ENCODE results near the gene ATM.

The ATM gene

DNA sequence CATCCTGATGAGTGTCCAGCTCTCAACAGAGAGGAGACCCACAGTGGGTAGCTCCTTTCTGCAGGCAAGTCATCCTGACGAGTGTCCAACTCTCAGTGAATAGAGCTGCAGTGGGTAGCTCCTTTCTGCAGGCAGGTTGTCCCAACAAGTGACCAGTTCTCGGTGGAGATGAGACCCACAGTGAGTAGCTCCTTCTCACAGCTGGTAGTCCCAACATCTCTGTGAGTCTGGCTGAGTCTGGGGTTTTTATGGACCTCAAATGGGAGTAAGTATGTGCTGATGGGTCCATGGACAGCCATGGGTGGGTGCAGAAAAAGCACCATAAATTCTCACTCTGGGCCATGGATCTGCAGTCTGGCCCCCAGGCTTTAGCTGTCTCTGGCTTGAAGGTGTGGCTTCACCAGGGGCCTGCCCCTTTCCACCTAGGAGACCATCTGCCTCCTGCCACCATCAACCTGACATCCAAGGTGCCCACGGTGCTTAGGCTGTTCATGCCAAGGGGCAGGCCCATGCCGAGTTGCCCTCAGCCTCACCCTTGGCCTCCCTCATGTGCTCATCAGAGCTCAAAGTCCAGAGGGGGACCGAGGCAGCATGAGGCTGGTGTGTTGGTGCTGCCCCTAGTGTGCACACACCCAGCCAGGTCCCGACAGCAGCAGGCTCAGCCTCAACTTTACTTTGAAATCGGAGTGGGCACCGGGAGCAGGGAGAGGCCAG is 15.7 kb upstream of the ATM start:
- H3K9me3 ChIP-seq (ENCODE audit: insufficient read depth, low read length) = peaks cover 12% of the 10 kb centered on the region; the same call in 1 of the 2 replicates

DNA sequence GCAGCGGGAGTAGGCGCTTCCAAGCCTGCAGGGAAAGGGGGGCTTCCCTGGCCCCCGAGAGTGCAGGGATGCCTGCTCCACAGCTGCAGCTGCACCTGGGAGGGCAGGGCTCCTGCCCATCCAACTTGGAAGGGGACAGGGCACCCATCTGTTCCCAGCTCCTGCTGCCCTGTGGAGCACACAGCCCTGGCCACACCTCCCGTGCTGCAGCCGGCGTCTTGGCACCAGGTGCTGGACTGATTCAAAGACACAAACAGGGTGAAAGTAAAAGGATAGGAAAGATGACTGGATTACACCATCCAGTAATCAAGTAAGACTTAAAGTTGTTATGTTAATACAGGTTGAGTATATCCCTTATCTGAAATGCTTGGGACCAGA is 15.2 kb upstream of the ATM start:
- no peak overlapping the region for H3K27ac ChIP-seq (ENCODE audit: low read length)
- peaks cover 4% of the 10 kb centered on the region; the same call in 1 of the 2 replicates for H4K20me1 ChIP-seq (ENCODE audit: insufficient read depth, low read length)
- H3K9me3 ChIP-seq (ENCODE audit: insufficient read depth, low read length) = peaks cover 12% of the 10 kb centered on the region; the same call in 1 of the 2 replicates
- peaks cover 72% of the 10 kb centered on the region for H3K36me3 ChIP-seq (replicated peaks; ENCODE audit: low read depth, low read length)
- no peak overlapping the region for H3K4me2 ChIP-seq (ENCODE audit: low read length)
- no peak for TF ChIP-seq EZH2phosphoT487 (IDR thresholded peaks at IDR 0.05; ENCODE audit: low read depth)
- TF ChIP-seq, protein P1, sequence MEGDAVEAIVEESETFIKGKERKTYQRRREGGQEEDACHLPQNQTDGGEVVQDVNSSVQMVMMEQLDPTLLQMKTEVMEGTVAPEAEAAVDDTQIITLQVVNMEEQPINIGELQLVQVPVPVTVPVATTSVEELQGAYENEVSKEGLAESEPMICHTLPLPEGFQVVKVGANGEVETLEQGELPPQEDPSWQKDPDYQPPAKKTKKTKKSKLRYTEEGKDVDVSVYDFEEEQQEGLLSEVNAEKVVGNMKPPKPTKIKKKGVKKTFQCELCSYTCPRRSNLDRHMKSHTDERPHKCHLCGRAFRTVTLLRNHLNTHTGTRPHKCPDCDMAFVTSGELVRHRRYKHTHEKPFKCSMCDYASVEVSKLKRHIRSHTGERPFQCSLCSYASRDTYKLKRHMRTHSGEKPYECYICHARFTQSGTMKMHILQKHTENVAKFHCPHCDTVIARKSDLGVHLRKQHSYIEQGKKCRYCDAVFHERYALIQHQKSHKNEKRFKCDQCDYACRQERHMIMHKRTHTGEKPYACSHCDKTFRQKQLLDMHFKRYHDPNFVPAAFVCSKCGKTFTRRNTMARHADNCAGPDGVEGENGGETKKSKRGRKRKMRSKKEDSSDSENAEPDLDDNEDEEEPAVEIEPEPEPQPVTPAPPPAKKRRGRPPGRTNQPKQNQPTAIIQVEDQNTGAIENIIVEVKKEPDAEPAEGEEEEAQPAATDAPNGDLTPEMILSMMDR (IDR thresholded peaks at IDR 0.05; ENCODE audit: low read depth, low read length) = no peak
- H3K4me3 ChIP-seq (ENCODE audit: low read length) = no peak overlapping the region
- no peak overlapping the region for H3K9ac ChIP-seq (ENCODE audit: low read length)
- no peak overlapping the region for H2AFZ ChIP-seq (ENCODE audit: low read depth, low read length)
- H3K4me1 ChIP-seq (ENCODE audit: low read length) = peaks cover 11% of the 10 kb centered on the region
- H3K79me2 ChIP-seq (ENCODE audit: low read length) = peaks cover 83% of the 10 kb centered on the region
- no peaks in the 10 kb centered on the region for H3K27me3 ChIP-seq (ENCODE audit: low read depth, low read length)

More for the DNA sequence above, 15.7 kb upstream of the ATM start:
- TF ChIP-seq, protein P1 (IDR thresholded peaks at IDR 0.05; ENCODE audit: low read depth, low read length) = no peak
- no peak for TF ChIP-seq EZH2phosphoT487 (IDR thresholded peaks at IDR 0.05; ENCODE audit: low read depth)
- Histone ChIP-seq H4K20me1 (ENCODE audit: insufficient read depth, low read length) (peaks cover 8% of the 10 kb centered on the region), H3K4me2 (ENCODE audit: low read length) (no peak overlapping the region), H2AFZ (ENCODE audit: low read depth, low read length) (no peak overlapping the region), H3K79me2 (ENCODE audit: low read length) (peaks cover 83% of the 10 kb centered on the region), H3K27me3 (ENCODE audit: low read depth, low read length) (no peaks in the 10 kb centered on the region), H3K4me1 (ENCODE audit: low read length) (peaks cover 11% of the 10 kb centered on the region), H3K27ac (ENCODE audit: low read length) (no peak overlapping the region), H3K9ac (ENCODE audit: low read length) (no peak overlapping the region), H3K4me3 (ENCODE audit: low read length) (no peak overlapping the region), H3K36me3 (replicated peaks; ENCODE audit: low read depth, low read length) (peaks cover 74% of the 10 kb centered on the region)

- H3K27ac ChIP-seq (ENCODE audit: low read length) = no peak overlapping the region
- H3K4me1 ChIP-seq (ENCODE audit: low read length) = no peaks in the 10 kb centered on the region
- H3K27me3 ChIP-seq (ENCODE audit: low read depth, low read length) = no peaks in the 10 kb centered on the region
- no peaks in the 10 kb centered on the region; the same call in 1 of the 2 replicates for H3K9me3 ChIP-seq (ENCODE audit: insufficient read depth, low read length)
- peaks cover 44% of the 10 kb centered on the region for H3K36me3 ChIP-seq (replicated peaks; ENCODE audit: low read depth, low read length)
- peaks cover 90% of the 10 kb centered on the region for H3K79me2 ChIP-seq (ENCODE audit: low read length)
- no peak overlapping the region for H3K9ac ChIP-seq (ENCODE audit: low read length)
- H2AFZ ChIP-seq (ENCODE audit: low read depth, low read length) = no peak overlapping the region
- TF ChIP-seq EZH2phosphoT487 (IDR thresholded peaks at IDR 0.05; ENCODE audit: low read depth) = no peak
- TF ChIP-seq, protein P1 (IDR thresholded peaks at IDR 0.05; ENCODE audit: low read depth, low read length) = no peak
- H3K4me3 ChIP-seq (ENCODE audit: low read length) = no peak overlapping the region
- no peak overlapping the region for H3K4me2 ChIP-seq (ENCODE audit: low read length)
- peaks cover 9% of the 10 kb centered on the region for H4K20me1 ChIP-seq (ENCODE audit: insufficient read depth, low read length)
Measured at GRCh38 chr11:108210441-108210840, 12.4 kb upstream of the ATM start.

GRCh38 chr11:108213784-108214183 is 9.1 kb upstream of the ATM start:
- H3K4me2 ChIP-seq (ENCODE audit: low read length) = no peak overlapping the region
- peaks cover 35% of the 10 kb centered on the region for H4K20me1 ChIP-seq (ENCODE audit: insufficient read depth, low read length)
- H3K27me3 ChIP-seq (ENCODE audit: low read depth, low read length) = no peaks in the 10 kb centered on the region
- no peak overlapping the region for H3K4me3 ChIP-seq (ENCODE audit: low read length)
- no peak overlapping the region for H2AFZ ChIP-seq (ENCODE audit: low read depth, low read length)
- H3K36me3 ChIP-seq (replicated peaks; ENCODE audit: low read depth, low read length) = peaks cover 18% of the 10 kb centered on the region
- no peak overlapping the region for H3K9ac ChIP-seq (ENCODE audit: low read length)
- H3K4me1 ChIP-seq (ENCODE audit: low read length) = peaks cover 7% of the 10 kb centered on the region; the same call in 1 of the 2 replicates
- H3K27ac ChIP-seq (ENCODE audit: low read length) = no peak overlapping the region
- H3K79me2 ChIP-seq (ENCODE audit: low read length) = peaks cover 93% of the 10 kb centered on the region
- H3K9me3 ChIP-seq (ENCODE audit: insufficient read depth, low read length) = no peaks in the 10 kb centered on the region
- no peak for TF ChIP-seq EZH2phosphoT487 (IDR thresholded peaks at IDR 0.05; ENCODE audit: low read depth)
- TF ChIP-seq, protein P1 (IDR thresholded peaks at IDR 0.05; ENCODE audit: low read depth, low read length) = no peak

All from OCI-LY3 (cell line).